ENCODE results near the gene PSEN1.

- no peak for TF ChIP-seq REST (IDR thresholded peaks at IDR 0.05; ENCODE audit: insufficient read depth in 1 of 2, low read depth in 2 of 2, low read length in 1 of 2)
- no peak for TF ChIP-seq CTCF (IDR thresholded peaks at IDR 0.05)
Observed at GRCh38 chr14:73272393-73272792, 136.1 kb downstream of the PSEN1 start.

Measured in Panc1 (cell line).